OCI-LY7 (cell line): ENCODE measurements around the gene PAK1.

ENCODE experiments used
- EZH2phosphoT487 ChIP-seq: fragments of 200-600 bp; sonication (generic); IDR thresholded peaks from 2 replicates; pipeline ENCODE4 v1.6.1; 2018; ENCODE audit warnings: low read depth, borderline replicate concordance, mild to moderate bottlenecking, mixed run types, antibody characterized with exemption, low read length, moderate library complexity, mixed read lengths
- TF ChIP-seq, protein P1 (sequence below): fragments of 200-600 bp; sonication (generic); conservative IDR thresholded peaks from 2 replicates; pipeline ENCODE4 v1.5.1; 2014; ENCODE audit warnings: mild to moderate bottlenecking, antibody characterized with exemption, low read length, moderate library complexity, mixed read lengths

DNA sequence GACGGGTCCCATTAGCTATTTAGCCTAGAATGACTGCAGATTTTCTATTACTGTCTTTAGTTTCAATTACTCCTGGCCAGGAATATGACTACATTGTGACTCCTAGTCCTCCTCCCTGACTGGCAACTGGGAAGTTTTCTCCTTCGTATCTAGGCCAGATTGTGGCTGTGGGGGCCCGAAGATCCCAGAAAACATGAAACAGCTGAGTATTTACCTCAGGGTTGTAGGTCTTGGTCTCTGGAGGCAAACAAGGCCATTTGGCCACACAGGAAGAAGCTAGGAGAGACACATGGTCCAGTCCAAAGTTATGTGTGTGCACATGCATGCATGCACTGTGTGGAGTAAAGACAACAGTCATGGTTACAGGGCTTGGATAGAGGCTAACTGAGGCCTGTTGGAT, 162.2 kb downstream of the PAK1 start:
- TF ChIP-seq, protein P1, sequence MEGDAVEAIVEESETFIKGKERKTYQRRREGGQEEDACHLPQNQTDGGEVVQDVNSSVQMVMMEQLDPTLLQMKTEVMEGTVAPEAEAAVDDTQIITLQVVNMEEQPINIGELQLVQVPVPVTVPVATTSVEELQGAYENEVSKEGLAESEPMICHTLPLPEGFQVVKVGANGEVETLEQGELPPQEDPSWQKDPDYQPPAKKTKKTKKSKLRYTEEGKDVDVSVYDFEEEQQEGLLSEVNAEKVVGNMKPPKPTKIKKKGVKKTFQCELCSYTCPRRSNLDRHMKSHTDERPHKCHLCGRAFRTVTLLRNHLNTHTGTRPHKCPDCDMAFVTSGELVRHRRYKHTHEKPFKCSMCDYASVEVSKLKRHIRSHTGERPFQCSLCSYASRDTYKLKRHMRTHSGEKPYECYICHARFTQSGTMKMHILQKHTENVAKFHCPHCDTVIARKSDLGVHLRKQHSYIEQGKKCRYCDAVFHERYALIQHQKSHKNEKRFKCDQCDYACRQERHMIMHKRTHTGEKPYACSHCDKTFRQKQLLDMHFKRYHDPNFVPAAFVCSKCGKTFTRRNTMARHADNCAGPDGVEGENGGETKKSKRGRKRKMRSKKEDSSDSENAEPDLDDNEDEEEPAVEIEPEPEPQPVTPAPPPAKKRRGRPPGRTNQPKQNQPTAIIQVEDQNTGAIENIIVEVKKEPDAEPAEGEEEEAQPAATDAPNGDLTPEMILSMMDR: no peak
- no peak for TF ChIP-seq EZH2phosphoT487
